ENCODE data around the gene UNC13D.
A peak's percentile ranks its signal among the peaks of the same experiment; 100 is the strongest.

UNC13D gene

DNA sequence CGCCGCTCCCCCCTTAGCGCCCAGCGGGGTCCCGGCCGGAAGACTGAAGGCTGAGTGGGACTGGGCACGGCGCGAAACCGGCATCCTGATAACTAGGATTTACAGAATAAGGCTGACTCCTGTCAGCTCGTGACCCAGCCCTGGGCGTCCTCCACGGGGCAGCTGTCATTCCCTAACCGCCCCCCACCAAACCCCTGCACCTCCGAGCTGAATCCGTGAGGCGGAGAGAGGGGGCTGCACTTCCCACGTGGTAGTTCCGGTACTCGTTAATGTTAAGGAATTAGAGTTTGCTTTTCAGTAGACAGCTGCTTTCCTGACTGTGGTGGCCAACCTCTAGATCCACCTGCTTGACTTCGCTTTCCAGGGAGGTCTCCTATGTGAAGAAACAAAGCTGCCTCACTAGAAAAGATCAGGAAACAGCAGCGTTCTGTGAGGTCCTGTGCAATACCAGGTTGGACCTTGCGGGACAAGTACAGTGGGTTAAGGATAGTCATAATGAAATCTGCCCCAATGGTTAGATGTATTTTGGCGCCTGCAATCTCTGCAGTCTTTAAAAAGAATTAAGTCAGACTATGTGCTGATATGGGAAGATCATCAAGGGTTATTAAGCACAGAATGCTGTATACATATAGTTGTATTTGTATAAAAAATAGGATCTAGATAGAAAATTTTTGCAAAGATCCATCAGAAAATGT lies 12.0 kb upstream of the UNC13D start:
- peak overlapping the region; percentile 69 for H3K27ac ChIP-seq (ENCODE audit: poor library complexity, severe bottlenecking)
- peaks cover 16% of the 10 kb centered on the region for H3K4me1 ChIP-seq (ENCODE audit: insufficient read depth, poor library complexity, severe bottlenecking)
- ATAC-seq (ENCODE audit: low read depth) (peak; percentile 0; the same call in 1 of the 3 replicates), DNase-seq (ENCODE audit: low spot score) (no peak)
- no peaks in the 10 kb centered on the region for H3K9me3 ChIP-seq (ENCODE audit: severe bottlenecking)
- H3K36me3 ChIP-seq (ENCODE audit: low read depth): peaks cover 22% of the 10 kb centered on the region
- peak overlapping the region; percentile 62 for H3K4me3 ChIP-seq (ENCODE audit: severe bottlenecking)
- no peaks in the 10 kb centered on the region for H3K27me3 ChIP-seq (ENCODE audit: insufficient read depth, poor library complexity, severe bottlenecking)
- TF ChIP-seq, protein P1, sequence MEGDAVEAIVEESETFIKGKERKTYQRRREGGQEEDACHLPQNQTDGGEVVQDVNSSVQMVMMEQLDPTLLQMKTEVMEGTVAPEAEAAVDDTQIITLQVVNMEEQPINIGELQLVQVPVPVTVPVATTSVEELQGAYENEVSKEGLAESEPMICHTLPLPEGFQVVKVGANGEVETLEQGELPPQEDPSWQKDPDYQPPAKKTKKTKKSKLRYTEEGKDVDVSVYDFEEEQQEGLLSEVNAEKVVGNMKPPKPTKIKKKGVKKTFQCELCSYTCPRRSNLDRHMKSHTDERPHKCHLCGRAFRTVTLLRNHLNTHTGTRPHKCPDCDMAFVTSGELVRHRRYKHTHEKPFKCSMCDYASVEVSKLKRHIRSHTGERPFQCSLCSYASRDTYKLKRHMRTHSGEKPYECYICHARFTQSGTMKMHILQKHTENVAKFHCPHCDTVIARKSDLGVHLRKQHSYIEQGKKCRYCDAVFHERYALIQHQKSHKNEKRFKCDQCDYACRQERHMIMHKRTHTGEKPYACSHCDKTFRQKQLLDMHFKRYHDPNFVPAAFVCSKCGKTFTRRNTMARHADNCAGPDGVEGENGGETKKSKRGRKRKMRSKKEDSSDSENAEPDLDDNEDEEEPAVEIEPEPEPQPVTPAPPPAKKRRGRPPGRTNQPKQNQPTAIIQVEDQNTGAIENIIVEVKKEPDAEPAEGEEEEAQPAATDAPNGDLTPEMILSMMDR (IDR thresholded peaks at IDR 0.05; ENCODE audit: poor library complexity, severe bottlenecking): peak; percentile 46

DNA sequence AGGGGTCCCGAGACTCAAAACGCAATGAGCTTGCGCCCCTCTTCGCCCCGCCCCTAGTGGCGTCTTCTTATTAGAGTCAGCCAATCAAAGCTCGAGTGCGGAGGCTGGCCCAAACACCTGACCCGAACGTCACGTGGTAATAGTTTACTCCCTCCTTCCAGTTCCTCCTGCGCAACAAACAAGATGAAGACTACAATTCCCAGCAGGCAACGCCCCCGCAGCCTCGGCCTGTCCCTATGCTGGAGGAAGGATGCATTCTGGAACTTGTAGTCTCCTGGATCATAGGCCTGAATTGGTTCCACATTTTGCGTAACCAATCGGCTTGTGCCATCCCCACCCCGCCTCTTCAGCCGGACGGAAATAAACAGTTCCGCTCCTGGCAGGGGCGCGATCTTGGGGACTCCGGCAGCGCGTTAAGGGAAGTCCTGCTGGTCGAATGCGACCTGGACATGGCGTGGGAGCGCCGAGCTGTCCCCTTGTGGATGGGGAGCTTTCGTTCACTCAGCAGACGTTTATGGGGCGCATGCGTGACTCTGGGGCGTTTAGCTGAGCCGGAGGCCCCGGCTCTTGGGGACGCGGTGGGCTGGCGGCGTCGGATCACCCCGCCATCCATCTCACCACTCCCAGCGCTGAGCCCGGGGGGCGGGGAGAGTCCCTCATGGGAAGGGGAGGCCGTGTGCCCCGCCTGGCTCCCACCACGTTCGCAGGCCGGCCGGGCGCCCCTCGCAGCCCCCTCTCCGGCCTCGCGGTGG lies 11.3 kb upstream of the UNC13D start, which contains the start of gene WBP2:
Gene WBP2, minus strand, starts transcription at position 26 of the 752 bp plus-strand sequence. CDS start 38 bp downstream, outside the sequence.
- peak within 1 kb of the TSS; percentile 69 for H3K27ac ChIP-seq (ENCODE audit: poor library complexity, severe bottlenecking)
- no peaks in the 10 kb centered on the region for H3K9me3 ChIP-seq (ENCODE audit: severe bottlenecking)
- TF ChIP-seq, protein P1 (IDR thresholded peaks at IDR 0.05; ENCODE audit: poor library complexity, severe bottlenecking): peak; percentile 61
- peak within 1 kb of the TSS; percentile 62 for H3K4me3 ChIP-seq (ENCODE audit: severe bottlenecking)
- peaks cover 16% of the 10 kb centered on the region for H3K4me1 ChIP-seq (ENCODE audit: insufficient read depth, poor library complexity, severe bottlenecking)
- H3K27me3 ChIP-seq (ENCODE audit: insufficient read depth, poor library complexity, severe bottlenecking): no peaks in the 10 kb centered on the region
- ATAC-seq (ENCODE audit: low read depth) (peak; percentile 90), DNase-seq (ENCODE audit: low spot score) (peak; percentile 99)
- peaks cover 29% of the 10 kb centered on the region for H3K36me3 ChIP-seq (ENCODE audit: low read depth)

DNA sequence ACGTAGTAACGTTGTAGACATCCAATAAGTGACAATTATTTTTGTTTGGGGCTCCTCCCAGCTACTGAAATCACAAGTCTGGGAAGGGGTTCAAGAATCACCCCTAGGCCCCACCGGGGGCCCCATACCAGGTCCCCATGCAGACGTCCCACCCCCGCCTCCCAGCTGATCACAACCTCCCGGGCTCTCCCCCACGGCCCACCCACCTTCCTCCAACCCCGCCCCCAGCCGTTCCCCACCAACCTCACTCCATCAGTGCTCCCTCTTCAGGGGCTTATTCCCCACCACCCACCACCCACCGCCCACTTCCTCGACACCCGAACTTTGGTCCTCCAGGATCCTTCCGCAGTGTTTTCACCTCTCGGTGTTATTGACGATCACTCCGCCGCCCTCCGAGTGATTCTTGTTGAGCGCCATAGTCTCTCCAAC lies 10.7 kb upstream of the UNC13D start:
- Histone ChIP-seq H3K4me3 (ENCODE audit: severe bottlenecking) (peak overlapping the region; percentile 62), H3K36me3 (ENCODE audit: low read depth) (peaks cover 33% of the 10 kb centered on the region), H3K27me3 (ENCODE audit: insufficient read depth, poor library complexity, severe bottlenecking) (no peaks in the 10 kb centered on the region), H3K4me1 (ENCODE audit: insufficient read depth, poor library complexity, severe bottlenecking) (peaks cover 16% of the 10 kb centered on the region), H3K27ac (ENCODE audit: poor library complexity, severe bottlenecking) (peak overlapping the region; percentile 69), H3K9me3 (ENCODE audit: severe bottlenecking) (no peaks in the 10 kb centered on the region)
- DNase-seq (ENCODE audit: low spot score) (no peak), ATAC-seq (ENCODE audit: low read depth) (no peak)
- TF ChIP-seq, protein P1 (IDR thresholded peaks at IDR 0.05; ENCODE audit: poor library complexity, severe bottlenecking): no peak

DNA sequence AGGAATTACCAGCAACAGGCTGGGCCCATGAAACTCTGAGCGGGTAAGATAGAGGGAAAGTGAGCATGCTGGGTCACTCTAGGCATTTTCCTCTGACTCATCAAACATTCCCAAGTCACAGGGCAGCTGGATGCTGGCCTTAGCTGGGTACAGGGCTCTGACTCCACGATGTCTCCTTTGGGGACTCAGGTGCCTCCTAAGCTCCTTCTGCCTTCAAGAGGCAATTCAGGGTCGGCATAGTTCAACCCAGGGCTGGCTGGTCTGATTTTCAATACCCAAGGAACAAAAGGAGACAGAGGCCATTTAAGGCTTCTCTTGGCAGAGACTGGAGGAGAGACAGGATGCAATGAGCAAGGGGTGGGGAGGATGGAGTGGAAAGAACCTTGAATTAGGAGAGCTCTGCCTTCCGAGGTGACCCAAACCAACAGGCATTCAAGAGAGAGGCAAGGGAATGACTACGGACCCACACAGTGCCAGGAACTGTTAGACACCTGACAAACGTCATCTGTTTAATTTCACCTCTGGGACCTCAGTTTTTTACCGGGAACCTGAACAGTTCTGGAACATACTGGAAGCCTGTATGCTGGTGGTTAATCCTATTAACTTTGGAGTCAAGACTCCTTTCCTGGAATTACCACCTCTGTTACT lies 10.0 kb upstream of the UNC13D start:
- H3K36me3 ChIP-seq (ENCODE audit: low read depth): peaks cover 40% of the 10 kb centered on the region
- H3K9me3 ChIP-seq (ENCODE audit: severe bottlenecking): no peaks in the 10 kb centered on the region
- peak overlapping the region; percentile 69 for H3K27ac ChIP-seq (ENCODE audit: poor library complexity, severe bottlenecking)
- no peaks in the 10 kb centered on the region for H3K27me3 ChIP-seq (ENCODE audit: insufficient read depth, poor library complexity, severe bottlenecking)
- DNase-seq (ENCODE audit: low spot score): no peak
- peaks cover 16% of the 10 kb centered on the region for H3K4me1 ChIP-seq (ENCODE audit: insufficient read depth, poor library complexity, severe bottlenecking)
- peak; percentile 43 for ATAC-seq (ENCODE audit: low read depth)
- TF ChIP-seq, protein P1 (IDR thresholded peaks at IDR 0.05; ENCODE audit: poor library complexity, severe bottlenecking): no peak
- peak overlapping the region; percentile 62 for H3K4me3 ChIP-seq (ENCODE audit: severe bottlenecking)
